K562 (cell line): ENCODE measurements around the gene PTRHD1. TPM values are rescaled to one million over a fixed set of nuclear protein-coding genes. Genes with fewer than 3 reads are reported as not detected.

Experiments
- ATAC-seq: fragments of 200-7000 bp; cut with Tn5 transposase; 3 replicates; pipeline ENCODE4 v1.9.1; 2020; ENCODE audit warnings: moderate library complexity
- BruUV-seq: library from RNA; stranded (reverse); fragments of 400-500 nt; replicated peaks from 2 replicates; lab custom pipeline; 2021; lab: Mats Ljungman, UMichigan
- CTCF ChIA-PET: fragments of 300-600 bp; formaldehyde crosslinking; extraction: SDS; loops from one replicate; lab custom pipeline; 2021; ENCODE audit warnings: low intra/inter-chr PET ratio; lab: Yijun Ruan, JAX
- POLR2A ChIA-PET: fragments of 300-600, 350-650 bp; sonication (Branson Sonifier 250); formaldehyde crosslinking; extraction: SDS; loops from one replicate; lab custom pipeline; 2021; ENCODE audit warnings: antibody characterized with exemption, inconsistent platforms; lab: Yijun Ruan, JAX
- DNase-seq, 4 experiments: peaks; one replicate each; pipeline versions ENCODE4 v3.0.0 to v3.0.0-alpha.2; 2011 to 2018; ENCODE audit warnings: low spot score in 3 of 4, mixed read lengths in 3 of 4; ENCODE audit errors: extremely low read depth in 1 of 4
- FAIRE-seq: peaks from 2 replicates; lab custom pipeline; 2011; peaks lifted over from hg19 to GRCh38; lab: Jason Lieb, UNC
- H2AFZ ChIP-seq: 2 replicates; pipeline ENCODE4 v1.6.0; 2011; ENCODE audit warnings: low read depth, low read length, control low read depth, inconsistent platforms
- H3K27ac ChIP-seq: fragments of 200-600 bp; 3 replicates; pipeline ENCODE4 v1.8.0; 2011; ENCODE audit warnings: low read depth, mild to moderate bottlenecking, control low read depth, inconsistent platforms, low read length, moderate library complexity, mixed read lengths; ENCODE audit errors: extremely low read depth
- H3K27me3 ChIP-seq, 2 experiments: fragments of 300-600 bp in 1 of 2; 2 replicates in 1 of 2; 3 replicates in 1 of 2; pipeline versions ENCODE4 v1.6.0 to v1.8.0; 2011; ENCODE audit warnings: inconsistent platforms in 2 of 2, low read length in 2 of 2, mild to moderate bottlenecking in 1 of 2, mixed read lengths in 1 of 2, moderate library complexity in 1 of 2; ENCODE audit not compliant: control insufficient read depth in 2 of 2, insufficient read depth in 2 of 2
- H3K36me3 ChIP-seq: fragments of 300-600 bp; 3 replicates; pipeline ENCODE4 v1.8.0; 2011; ENCODE audit warnings: mild to moderate bottlenecking, low read length, inconsistent platforms; ENCODE audit not compliant: control insufficient read depth, insufficient read depth
- H3K4me1 ChIP-seq, 2 experiments: fragments of 200-600 bp in 1 of 2; replicated peaks in 1 of 2; 2 replicates in 1 of 2; 3 replicates in 1 of 2; pipeline versions ENCODE4 v1.5.1 to v1.8.0; 2011; ENCODE audit warnings: inconsistent platforms in 2 of 2, low read length in 2 of 2, mild to moderate bottlenecking in 1 of 2, mixed read lengths in 1 of 2, moderate library complexity in 1 of 2; ENCODE audit not compliant: control insufficient read depth in 2 of 2, insufficient read depth in 2 of 2
- H3K4me2 ChIP-seq: 2 replicates; pipeline ENCODE4 v1.6.1; 2011; ENCODE audit warnings: low read length, control low read depth, inconsistent platforms, mixed read lengths; ENCODE audit not compliant: insufficient read depth
- H3K4me3 ChIP-seq: fragments of 200-600 bp; sonication (generic), shearing (Covaris generic); 2 replicates; pipeline ENCODE4 v1.5.1; 2016; ENCODE audit warnings: control low read depth, inconsistent platforms
- H3K79me2 ChIP-seq: fragments of 200-600 bp; 3 replicates; pipeline ENCODE4 v1.8.0; 2011; ENCODE audit warnings: low read length, inconsistent platforms; ENCODE audit not compliant: control insufficient read depth, insufficient read depth
- H3K9ac ChIP-seq, 2 experiments: 2 replicates each; pipeline versions ENCODE4 v1.6.0 to v1.6.1; 2011; ENCODE audit warnings: low read depth in 2 of 2, low read length in 2 of 2, control low read depth in 1 of 2, inconsistent platforms in 1 of 2, mild to moderate bottlenecking in 1 of 2, mixed read lengths in 1 of 2; ENCODE audit not compliant: insufficient read depth in 1 of 2
- H3K9me1 ChIP-seq: one replicate; pipeline ENCODE4 v1.6.0; 2011; ENCODE audit warnings: inconsistent platforms, mild to moderate bottlenecking, low read length, moderate library complexity; ENCODE audit not compliant: control insufficient read depth, insufficient read depth
- H3K9me3 ChIP-seq: replicated peaks from 2 replicates; pipeline ENCODE4 v1.5.1; 2011; ENCODE audit warnings: low read depth, low read length, inconsistent platforms; ENCODE audit not compliant: control insufficient read depth, insufficient read depth
- H4K20me1 ChIP-seq: replicated peaks from 2 replicates; pipeline ENCODE4 v1.6.1; 2011; ENCODE audit warnings: low read length, inconsistent platforms, mixed read lengths; ENCODE audit not compliant: control insufficient read depth, insufficient read depth
- BRF1 ChIP-seq: IDR thresholded peaks from 3 replicates; pipeline ENCODE4 v1.6.1; 2011; ENCODE audit warnings: borderline replicate concordance, mild to moderate bottlenecking; ENCODE audit not compliant: insufficient read length; ENCODE audit errors: extremely low read depth
- CSDE1 ChIP-seq, 2 experiments: fragments of 450-650 bp; IDR thresholded peaks; 2 replicates each; pipeline ENCODE4 v1.6.1; 2016; ENCODE audit warnings: mild to moderate bottlenecking in 1 of 2
- EZH2 ChIP-seq: IDR thresholded peaks from 2 replicates; pipeline ENCODE4 v1.6.1; 2012; ENCODE audit warnings: low read depth, mild to moderate bottlenecking, inconsistent platforms, low read length, borderline replicate concordance
- HDAC6 ChIP-seq: IDR thresholded peaks from 2 replicates; pipeline ENCODE4 v1.6.1; 2012; ENCODE audit warnings: low read depth, mild to moderate bottlenecking, control low read depth, inconsistent platforms, low read length, moderate library complexity
- JUNB ChIP-seq: fragments of 450-650 bp; formaldehyde crosslinking; conservative IDR thresholded peaks from 2 replicates; pipeline ENCODE4 v1.4.0; 2020; ENCODE audit warnings: mild to moderate bottlenecking
- MYC ChIP-seq, 2 experiments: fragments of 250-450 bp in 1 of 2; sonication (Bioruptor Pico) in 1 of 2; IDR thresholded peaks; 2 replicates each; pipeline versions ENCODE4 v1.5.1 to v1.6.1; 2012 to 2021; ENCODE audit warnings: low read depth in 2 of 2, borderline replicate concordance in 1 of 2, improper control_type of control experiment in 1 of 2, low read length in 1 of 2, mild to moderate bottlenecking in 1 of 2, moderate library complexity in 1 of 2
- NR4A1 ChIP-seq, 2 experiments: fragments of 250-450 bp in 1 of 2; fragments of 450-650 bp in 1 of 2; sonication (Bioruptor Pico) in 1 of 2; IDR thresholded peaks; 2 replicates each; pipeline versions ENCODE4 v1.4.0 to v1.6.1; 2016 to 2020; ENCODE audit warnings: mild to moderate bottlenecking in 2 of 2, missing compliant biosample characterization in 1 of 2, missing genetic modification characterization in 1 of 2, moderate library complexity in 1 of 2
- PURB ChIP-seq: sonication (generic); formaldehyde crosslinking; IDR thresholded peaks from 2 replicates; pipeline ENCODE4 v1.9.0; 2021; ENCODE audit warnings: low read depth, mild to moderate bottlenecking, missing genetic modification reagents
- SIRT6 ChIP-seq: IDR thresholded peaks from one replicate; pipeline ENCODE4 v1.6.1; 2012; ENCODE audit warnings: low read depth, mild to moderate bottlenecking, control low read depth, inconsistent platforms, low read length, moderate library complexity
- TAF1 ChIP-seq: IDR thresholded peaks from 2 replicates; pipeline ENCODE4 v1.6.1; 2011; ENCODE audit warnings: mild to moderate bottlenecking, low read length, moderate library complexity; ENCODE audit not compliant: insufficient read depth, control insufficient read depth, severe bottlenecking; ENCODE audit errors: extremely low read depth
- ZNF124 ChIP-seq: sonication (generic); formaldehyde crosslinking; IDR thresholded peaks from 2 replicates; pipeline ENCODE4 v1.8.1; 2022; ENCODE audit warnings: missing genetic modification reagents
- WGBS: fragments of 100-300 bp; shearing (Covaris generic); methylation state at CpG from one replicate; pipeline ENCODE4 v1.1.6; 2016; ENCODE audit warnings: low coverage, mixed read lengths; ENCODE audit not compliant: insufficient coverage; ENCODE audit errors: missing lambda C conversion rate; 5-methylcytosine and 5-hydroxymethylcytosine counted together
- in situ Hi-C: fragments of 300-500 bp; cut with MboI; formaldehyde crosslinking; loops from 4 replicates; pipeline ENCODE4 v1.15.0; 2018; ENCODE audit warnings: inconsistent platforms, mixed read lengths
- intact Hi-C: fragments of 100-400 bp; cut with micrococcal nuclease; formaldehyde crosslinking; loops from 2 replicates; pipeline ENCODE4 v1.14.2; 2022
- polyA plus RNA-seq, 8 experiments: library from polyadenylated mRNA; depleted of rRNA in 4 of 8; stranded (reverse) in 5 of 8; unstranded in 3 of 8; fragments of >200 nt; fragmentation: Nextera tagmentation in 2 of 8; fragmentation: Illumina TruSeq in 1 of 8; extraction: Ambion mirVana in 2 of 8; extraction: Trizol in 1 of 8; gene quantifications; 2 replicates each; pipeline versions ENCODE4 v1.2.1 to v1.2.3, GENCODE V29; 2011 to 2014; ENCODE audit warnings: inconsistent platforms in 1 of 8, missing spikeins in 1 of 8
- total RNA-seq, 7 experiments: library from RNA; depleted of rRNA in 6 of 7; stranded (reverse); fragments of >200 nt in 6 of 7; fragmentation: Illumina TruSeq in 2 of 7; extraction: Trizol in 2 of 7; gene quantifications; 2 replicates each; pipeline versions ENCODE4 v1.2.1 to v1.2.3, GENCODE V29; 2011 to 2021; ENCODE audit warnings: low replicate concordance in 1 of 7
- TF ChIP-seq, protein P1 (sequence below), 2 experiments: IDR thresholded peaks in 1 of 2; conservative IDR thresholded peaks in 1 of 2; 2 replicates each; pipeline ENCODE4 v1.6.1; 2016; ENCODE audit warnings: low read depth in 2 of 2, mild to moderate bottlenecking in 1 of 2, missing compliant biosample characterization in 1 of 2, missing genetic modification characterization in 1 of 2, moderate library complexity in 1 of 2

PTRHD1 gene
- total and polyA plus RNA-seq, 9 of the 15 experiments (the other 6 are each of a cell fraction or from before 2014, with no cell fraction given), result 15.8 to 83.2 (median 46.6) TPM

DNA sequence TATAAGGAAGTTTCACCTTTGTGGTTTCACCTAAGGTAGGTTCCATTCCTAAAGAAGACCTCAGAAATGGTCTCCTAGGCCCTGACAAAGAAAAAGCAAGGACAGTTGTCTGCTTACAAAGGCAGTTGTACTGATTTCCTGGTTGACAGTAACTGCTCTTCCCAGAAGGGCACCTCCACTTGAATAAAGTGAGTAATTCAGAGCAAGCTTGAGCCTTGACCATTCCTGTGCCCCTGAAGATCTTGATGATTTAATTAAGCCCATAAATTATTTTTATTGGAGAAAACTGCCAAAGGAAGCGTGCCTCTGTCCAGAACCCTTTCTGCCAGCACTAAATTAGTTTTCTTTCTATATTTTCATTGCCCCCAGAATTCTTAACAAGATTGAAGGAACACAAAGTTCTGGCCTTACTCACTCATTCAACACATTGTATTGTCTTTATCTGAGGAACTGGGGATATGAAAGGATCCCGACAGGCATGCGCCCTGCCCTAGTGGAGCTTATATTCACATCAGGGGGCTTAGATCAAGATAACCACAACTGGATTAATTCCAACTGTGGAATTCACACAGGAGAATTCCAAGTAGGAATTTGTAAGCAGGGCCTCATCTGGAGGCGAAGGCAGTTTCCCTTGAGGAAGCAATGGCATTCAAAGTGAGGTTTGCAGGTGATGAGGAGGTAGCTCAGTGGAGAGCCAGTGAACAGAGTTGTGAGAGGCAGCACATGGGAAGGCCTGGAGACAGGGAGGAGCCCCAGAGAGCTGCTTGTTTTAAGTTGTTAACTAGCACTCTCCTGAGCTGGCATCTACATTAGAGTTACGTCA is 21.2 kb downstream of the PTRHD1 start:
- ATAC-seq, result peak; percentile 48; the same call in 1 of the 3 replicates
- TF ChIP-seq BRF1, result no peak
- no peak for TF ChIP-seq HDAC6
- TF ChIP-seq JUNB, result no peak
- no peak for TF ChIP-seq TAF1
- TF ChIP-seq, protein P1, sequence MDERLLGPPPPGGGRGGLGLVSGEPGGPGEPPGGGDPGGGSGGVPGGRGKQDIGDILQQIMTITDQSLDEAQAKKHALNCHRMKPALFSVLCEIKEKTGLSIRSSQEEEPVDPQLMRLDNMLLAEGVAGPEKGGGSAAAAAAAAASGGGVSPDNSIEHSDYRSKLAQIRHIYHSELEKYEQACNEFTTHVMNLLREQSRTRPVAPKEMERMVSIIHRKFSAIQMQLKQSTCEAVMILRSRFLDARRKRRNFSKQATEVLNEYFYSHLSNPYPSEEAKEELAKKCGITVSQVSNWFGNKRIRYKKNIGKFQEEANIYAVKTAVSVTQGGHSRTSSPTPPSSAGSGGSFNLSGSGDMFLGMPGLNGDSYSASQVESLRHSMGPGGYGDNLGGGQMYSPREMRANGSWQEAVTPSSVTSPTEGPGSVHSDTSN (CRISPR knock-in tag; IDR thresholded peaks at IDR 0.05; ENCODE audit: low read depth), result no peak
- TF ChIP-seq, protein P1 (tag; conservative IDR thresholded peaks at IDR 0.05; ENCODE audit: low read depth), result no peak
- TF ChIP-seq PURB (CRISPR knock-in tag), result no peak
- no peak for TF ChIP-seq NR4A1 (CRISPR knock-in tag; IDR thresholded peaks at IDR 0.05)
- no peak for TF ChIP-seq NR4A1 (tag; IDR thresholded peaks at IDR 0.05)
- TF ChIP-seq SIRT6, result no peak
- TF ChIP-seq ZNF124 (CRISPR knock-in tag), result no peak
- TF ChIP-seq EZH2, result no peak
- no peak for TF ChIP-seq MYC (IDR thresholded peaks at IDR 0.05; ENCODE audit: low read depth, low read length)
- TF ChIP-seq MYC (CRISPR knock-in tag; IDR thresholded peaks at IDR 0.05; ENCODE audit: borderline replicate concordance, low read depth), result no peak
- TF ChIP-seq CSDE1 (IDR thresholded peaks at IDR 0.05), result no peak

More for the DNA sequence above, 21.2 kb downstream of the PTRHD1 start:
- no peak overlapping the region for H2AFZ ChIP-seq
- H3K9ac ChIP-seq, result no peak overlapping the region
- no peaks in the 10 kb centered on the region; a peak in 1 of 5 replicates for H3K27me3 ChIP-seq
- intact Hi-C loops (no loop called here), in situ Hi-C loops (no loop called here)
- no peaks in the 10 kb centered on the region for H3K79me2 ChIP-seq
- H3K9me1 ChIP-seq, result no peaks in the 10 kb centered on the region
- no peak overlapping the region for H3K4me2 ChIP-seq
- H3K27ac ChIP-seq, result no peak overlapping the region
- peaks cover 10% of the 10 kb centered on the region; the same call in 1 of the 3 replicates for H3K36me3 ChIP-seq
- no peaks in the 10 kb centered on the region for H4K20me1 ChIP-seq
- peaks cover 0 to 7% of the 10 kb centered on the region in 2 experiments; a peak in 2 of 5 replicates for H3K4me1 ChIP-seq
- DNase-seq, result no peak
- H3K4me3 ChIP-seq, result no peak overlapping the region
- BruUV-seq, result no TSS peak
- 82% methylated on average over 5 of the region's 5 CpGs for WGBS
- no peaks in the 10 kb centered on the region; the same call in 1 of the 2 replicates for H3K9me3 ChIP-seq
- peak; percentile 79 for FAIRE-seq
- CTCF ChIA-PET, result no interaction called here
- POLR2A ChIA-PET, result no interaction called here
